ENCODE results near the gene C1QTNF8. TPM values are rescaled to one million over a fixed set of nuclear protein-coding genes. Genes with fewer than 3 reads are reported as not detected.

The C1QTNF8 gene
- total RNA-seq, 2 experiments from 2014 or later = not detected

- DNase-seq (ENCODE audit: low spot score) = no peak
- POLR2A ChIA-PET = no interaction called here
- BruUV-seq (replicated peaks) = no TSS peak
Measured at GRCh38 chr16:1127971-1128715, 32.1 kb upstream of the C1QTNF8 start.

GRCh38 chr16:1127101-1127500 lies 31.1 kb upstream of the C1QTNF8 start:
- no peak overlapping the region for H3K4me3 ChIP-seq (ENCODE audit: low read depth, low read length, poor library complexity, severe bottlenecking)
- no peaks in the 10 kb centered on the region for H3K9me2 ChIP-seq (ENCODE audit: insufficient read depth, low read length)
- no peak overlapping the region for H3K27ac ChIP-seq (ENCODE audit: low read depth, low read length, poor library complexity, severe bottlenecking)
- H4K20me1 ChIP-seq (ENCODE audit: insufficient read depth, low read length) = no peaks in the 10 kb centered on the region
- intact Hi-C loops (cut with micrococcal nuclease; ENCODE audit: unreplicated experiment) = no loop called here
- no peak overlapping the region for H2AFZ ChIP-seq (ENCODE audit: low read length)
- BruUV-seq (replicated peaks) = no TSS peak
- H3K4me2 ChIP-seq (ENCODE audit: low read length) = no peak overlapping the region
- H3K9me3 ChIP-seq (ENCODE audit: low read length) = no peaks in the 10 kb centered on the region
- no peak for DNase-seq (ENCODE audit: low spot score)
- H3K4me1 ChIP-seq (ENCODE audit: insufficient read depth, low read length, poor library complexity, severe bottlenecking) = no peaks in the 10 kb centered on the region
- ChIA-PET CTCF (ENCODE audit: unreplicated experiment) (no interaction called here), POLR2A (no interaction called here)
- no peaks in the 10 kb centered on the region for H3K36me3 ChIP-seq (ENCODE audit: insufficient read depth, low read length)
- no peaks in the 10 kb centered on the region for H3K79me2 ChIP-seq (ENCODE audit: insufficient read depth, low read depth, low read length)
- no peak for TF ChIP-seq EZH2phosphoT487 (IDR thresholded peaks at IDR 0.05; ENCODE audit: borderline replicate concordance, low read depth, low read length)
- no peak for TF ChIP-seq CTCF (conservative IDR thresholded peaks at IDR 0.05; ENCODE audit: low read length)

More at GRCh38 chr16:1127971-1128715, 32.1 kb upstream of the C1QTNF8 start:
- Histone ChIP-seq H3K36me3 (ENCODE audit: insufficient read depth, low read length) (no peaks in the 10 kb centered on the region), H3K4me2 (ENCODE audit: low read length) (no peak overlapping the region), H3K4me3 (ENCODE audit: low read depth, low read length, poor library complexity, severe bottlenecking) (no peak overlapping the region), H4K20me1 (ENCODE audit: insufficient read depth, low read length) (no peaks in the 10 kb centered on the region), H3K79me2 (ENCODE audit: insufficient read depth, low read depth, low read length) (no peaks in the 10 kb centered on the region), H3K9me2 (ENCODE audit: insufficient read depth, low read length) (no peaks in the 10 kb centered on the region), H3K9me3 (ENCODE audit: low read length) (no peaks in the 10 kb centered on the region), H3K4me1 (ENCODE audit: insufficient read depth, low read length, poor library complexity, severe bottlenecking) (no peaks in the 10 kb centered on the region), H3K27ac (ENCODE audit: low read depth, low read length, poor library complexity, severe bottlenecking) (no peak overlapping the region), H2AFZ (ENCODE audit: low read length) (no peak overlapping the region)
- intact Hi-C loops (cut with micrococcal nuclease; ENCODE audit: unreplicated experiment) = no loop called here
- CTCF ChIA-PET (ENCODE audit: unreplicated experiment) = no interaction called here
- no peak for TF ChIP-seq EZH2phosphoT487 (IDR thresholded peaks at IDR 0.05; ENCODE audit: borderline replicate concordance, low read depth, low read length)
- no peak for TF ChIP-seq CTCF (conservative IDR thresholded peaks at IDR 0.05; ENCODE audit: low read length)

DNA sequence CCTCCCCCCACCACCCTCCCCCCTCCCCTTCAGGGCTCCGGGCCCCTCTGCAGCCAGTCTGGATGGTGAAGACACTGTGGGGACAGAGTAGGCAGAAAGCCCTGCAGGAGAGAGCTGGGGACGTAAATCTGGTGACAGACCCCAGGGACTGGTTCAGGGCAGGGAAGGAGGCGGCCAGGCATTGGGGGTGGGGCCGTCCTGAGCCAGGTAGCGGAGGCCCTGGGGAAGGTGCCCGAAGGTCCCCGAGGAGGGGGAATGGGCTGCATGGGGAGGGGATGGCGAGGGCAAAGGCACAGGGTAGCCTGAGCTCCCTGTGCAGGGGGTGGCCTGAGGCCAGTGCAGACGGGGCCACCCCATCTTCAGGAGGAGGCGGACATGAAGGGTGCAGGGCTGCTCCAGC lies 30.5 kb upstream of the C1QTNF8 start:
- H2AFZ ChIP-seq (ENCODE audit: low read length) = no peak overlapping the region
- no peaks in the 10 kb centered on the region for H4K20me1 ChIP-seq (ENCODE audit: insufficient read depth, low read length)
- TF ChIP-seq EZH2phosphoT487 (IDR thresholded peaks at IDR 0.05; ENCODE audit: borderline replicate concordance, low read depth, low read length) (no peak), CTCF (conservative IDR thresholded peaks at IDR 0.05; ENCODE audit: low read length) (no peak)
- intact Hi-C loops (cut with micrococcal nuclease; ENCODE audit: unreplicated experiment) = no loop called here
- no peak overlapping the region for H3K4me3 ChIP-seq (ENCODE audit: low read depth, low read length, poor library complexity, severe bottlenecking)
- ChIA-PET POLR2A (no interaction called here), CTCF (ENCODE audit: unreplicated experiment) (no interaction called here)
- no peaks in the 10 kb centered on the region for H3K9me3 ChIP-seq (ENCODE audit: low read length)
- H3K4me1 ChIP-seq (ENCODE audit: insufficient read depth, low read length, poor library complexity, severe bottlenecking) = no peaks in the 10 kb centered on the region
- no peak for DNase-seq (ENCODE audit: low spot score)
- H3K9me2 ChIP-seq (ENCODE audit: insufficient read depth, low read length) = no peaks in the 10 kb centered on the region
- no peaks in the 10 kb centered on the region for H3K36me3 ChIP-seq (ENCODE audit: insufficient read depth, low read length)
- no peak overlapping the region for H3K27ac ChIP-seq (ENCODE audit: low read depth, low read length, poor library complexity, severe bottlenecking)
- no peak overlapping the region for H3K4me2 ChIP-seq (ENCODE audit: low read length)
- BruUV-seq (replicated peaks) = no TSS peak
- H3K79me2 ChIP-seq (ENCODE audit: insufficient read depth, low read depth, low read length) = no peaks in the 10 kb centered on the region
